Memory B cell (primary cell): ENCODE results near the gene DZIP1L.
"Not testable (repeated sequence)": the region's sequence is repeated elsewhere in the genome, so short reads cannot be mapped to it uniquely, and the experiment has no call there.

ENCODE experiments used
- ATAC-seq: fragments of 150-1000 bp; cut with Tn5 transposase; 2 replicates; pipeline ENCODE4 v1.10.0; 2021; ENCODE audit warnings: low read depth, mild to moderate bottlenecking, moderate library complexity
- DNase-seq, 2 donors: peaks; one replicate each; pipeline ENCODE4 v3.0.0; 2022; ENCODE audit warnings: low spot score in 2 of 2
- H3K27ac Mint-ChIP-seq: one replicate; pipeline ENCODE4 v1.8.0; 2022; ENCODE audit warnings: mild to moderate bottlenecking, moderate library complexity, mixed read lengths
- H3K27me3 Mint-ChIP-seq: one replicate; pipeline ENCODE4 v1.8.0; 2022; ENCODE audit warnings: mixed read lengths
- H3K36me3 Mint-ChIP-seq: one replicate; pipeline ENCODE4 v1.8.0; 2022; ENCODE audit warnings: mild to moderate bottlenecking, mixed read lengths
- H3K4me1 Mint-ChIP-seq: one replicate; pipeline ENCODE4 v1.8.0; 2022; ENCODE audit warnings: mixed read lengths
- H3K4me3 Mint-ChIP-seq: one replicate; pipeline ENCODE4 v1.8.0; 2022; ENCODE audit warnings: mild to moderate bottlenecking, moderate library complexity, mixed read lengths
- H3K9me3 Mint-ChIP-seq: one replicate; pipeline ENCODE4 v1.8.0; 2022; ENCODE audit warnings: mixed read lengths

DZIP1L gene

GRCh38 chr3:138093721-138094120 lies 21.7 kb downstream of the DZIP1L start:
- H3K27me3 Mint-ChIP-seq: peaks cover 8% of the 10 kb centered on the region
- H3K4me3 Mint-ChIP-seq: no peak overlapping the region
- no peaks in the 10 kb centered on the region for H3K36me3 Mint-ChIP-seq
- DNase-seq (no peak), ATAC-seq (no peak)
- no peaks in the 10 kb centered on the region for H3K9me3 Mint-ChIP-seq
- H3K4me1 Mint-ChIP-seq: no peaks in the 10 kb centered on the region
- no peak overlapping the region for H3K27ac Mint-ChIP-seq

- Mint-ChIP-seq H3K36me3 (no peaks in the 10 kb centered on the region), H3K27me3 (peaks cover 8% of the 10 kb centered on the region), H3K27ac (no peak overlapping the region), H3K4me3 (no peak overlapping the region), H3K4me1 (no peaks in the 10 kb centered on the region), H3K9me3 (no peaks in the 10 kb centered on the region)
- DNase-seq (no peak), ATAC-seq (no peak)
Measured at GRCh38 chr3:138092023-138092422, 23.4 kb downstream of the DZIP1L start.

GRCh38 chr3:138089091-138089490 lies 26.3 kb downstream of the DZIP1L start:
- Mint-ChIP-seq H3K9me3 (no peaks in the 10 kb centered on the region), H3K36me3 (no peaks in the 10 kb centered on the region), H3K4me1 (no peaks in the 10 kb centered on the region), H3K27me3 (peaks cover 5% of the 10 kb centered on the region), H3K4me3 (no peak overlapping the region), H3K27ac (no peak overlapping the region)
- ATAC-seq (no peak), DNase-seq (no peak)

- H3K4me1 Mint-ChIP-seq, H3K27me3 Mint-ChIP-seq: not testable (repeated sequence)
Measured at GRCh38 chr3:138085745-138086144, 29.7 kb downstream of the DZIP1L start.

GRCh38 chr3:138084196-138084595 lies 31.2 kb downstream of the DZIP1L start:
- no peaks in the 10 kb centered on the region for H3K36me3 Mint-ChIP-seq
- no peaks in the 10 kb centered on the region for H3K4me1 Mint-ChIP-seq
- no peak overlapping the region for H3K27ac Mint-ChIP-seq
- no peak for DNase-seq
- H3K4me3 Mint-ChIP-seq: no peak overlapping the region
- ATAC-seq: no peak
- peaks cover 4% of the 10 kb centered on the region for H3K27me3 Mint-ChIP-seq
- no peaks in the 10 kb centered on the region for H3K9me3 Mint-ChIP-seq

More at GRCh38 chr3:138085745-138086144, 29.7 kb downstream of the DZIP1L start:
- H3K36me3 Mint-ChIP-seq, H3K27ac Mint-ChIP-seq, H3K4me3 Mint-ChIP-seq, DNase-seq, ATAC-seq, H3K9me3 Mint-ChIP-seq: not testable (repeated sequence)

- ATAC-seq (no peak), DNase-seq (no peak)
- no peak overlapping the region for H3K27ac Mint-ChIP-seq
- no peaks in the 10 kb centered on the region for H3K36me3 Mint-ChIP-seq
- no peaks in the 10 kb centered on the region for H3K4me1 Mint-ChIP-seq
- no peaks in the 10 kb centered on the region for H3K9me3 Mint-ChIP-seq
- no peak overlapping the region for H3K4me3 Mint-ChIP-seq
- H3K27me3 Mint-ChIP-seq: peaks cover 4% of the 10 kb centered on the region
Measured at GRCh38 chr3:138082992-138083386, 32.4 kb downstream of the DZIP1L start.

GRCh38 chr3:138082085-138082991 lies 33.1 kb downstream of the DZIP1L start:
- Mint-ChIP-seq H3K27me3 (peaks cover 4% of the 10 kb centered on the region), H3K4me3 (no peak overlapping the region), H3K36me3 (no peaks in the 10 kb centered on the region), H3K4me1 (no peaks in the 10 kb centered on the region), H3K9me3 (no peaks in the 10 kb centered on the region), H3K27ac (no peak overlapping the region)
- DNase-seq: no peak
- ATAC-seq: no peak

- Mint-ChIP-seq H3K4me1 (no peaks in the 10 kb centered on the region), H3K27me3 (peaks cover 4% of the 10 kb centered on the region), H3K36me3 (no peaks in the 10 kb centered on the region), H3K4me3 (no peak overlapping the region), H3K9me3 (no peaks in the 10 kb centered on the region), H3K27ac (no peak overlapping the region)
- no peak for ATAC-seq
- DNase-seq: no peak
Measured at GRCh38 chr3:138081371-138082084, 33.9 kb downstream of the DZIP1L start.

- H3K4me3 Mint-ChIP-seq: no peak overlapping the region
- H3K4me1 Mint-ChIP-seq: no peaks in the 10 kb centered on the region
- ATAC-seq (no peak), DNase-seq (no peak)
- no peaks in the 10 kb centered on the region for H3K9me3 Mint-ChIP-seq
- no peak overlapping the region for H3K27ac Mint-ChIP-seq
- peaks cover 4% of the 10 kb centered on the region for H3K27me3 Mint-ChIP-seq
- H3K36me3 Mint-ChIP-seq: no peaks in the 10 kb centered on the region
Measured at GRCh38 chr3:138079901-138080300, 35.5 kb downstream of the DZIP1L start.

GRCh38 chr3:138078901-138079344 lies 36.5 kb downstream of the DZIP1L start:
- Mint-ChIP-seq H3K36me3 (no peaks in the 10 kb centered on the region), H3K27me3 (peaks cover 5% of the 10 kb centered on the region), H3K27ac (no peak overlapping the region), H3K4me3 (no peak overlapping the region), H3K9me3 (peaks cover 2% of the 10 kb centered on the region), H3K4me1 (no peaks in the 10 kb centered on the region)
- no peak for ATAC-seq
- DNase-seq: no peak

GRCh38 chr3:138078096-138078495 lies 37.3 kb downstream of the DZIP1L start:
- ATAC-seq (no peak), DNase-seq (no peak)
- no peaks in the 10 kb centered on the region for H3K36me3 Mint-ChIP-seq
- no peaks in the 10 kb centered on the region for H3K4me1 Mint-ChIP-seq
- peaks cover 9% of the 10 kb centered on the region for H3K9me3 Mint-ChIP-seq
- H3K27me3 Mint-ChIP-seq: peaks cover 4% of the 10 kb centered on the region
- no peak overlapping the region for H3K27ac Mint-ChIP-seq
- no peak overlapping the region for H3K4me3 Mint-ChIP-seq

- peaks cover 10% of the 10 kb centered on the region for H3K9me3 Mint-ChIP-seq
- H3K4me3 Mint-ChIP-seq: no peak overlapping the region
- H3K4me1 Mint-ChIP-seq: peaks cover 2% of the 10 kb centered on the region
- H3K27me3 Mint-ChIP-seq: peaks cover 14% of the 10 kb centered on the region
- DNase-seq (no peak), ATAC-seq (no peak)
- H3K27ac Mint-ChIP-seq: no peak overlapping the region
- H3K36me3 Mint-ChIP-seq: no peaks in the 10 kb centered on the region
Measured at GRCh38 chr3:138072796-138073195, 42.6 kb downstream of the DZIP1L start.

GRCh38 chr3:138070006-138070405 lies 45.4 kb downstream of the DZIP1L start:
- H3K4me3 Mint-ChIP-seq: no peak overlapping the region
- H3K27ac Mint-ChIP-seq: no peak overlapping the region
- H3K9me3 Mint-ChIP-seq: peaks cover 10% of the 10 kb centered on the region
- peaks cover 17% of the 10 kb centered on the region for H3K27me3 Mint-ChIP-seq
- no peaks in the 10 kb centered on the region for H3K36me3 Mint-ChIP-seq
- no peak for DNase-seq
- H3K4me1 Mint-ChIP-seq: peaks cover 2% of the 10 kb centered on the region
- ATAC-seq: no peak

- no peak overlapping the region for H3K27ac Mint-ChIP-seq
- peaks cover 15% of the 10 kb centered on the region for H3K27me3 Mint-ChIP-seq
- ATAC-seq (peak; percentile 81), DNase-seq (peak; percentile 53 to 65)
- H3K36me3 Mint-ChIP-seq: no peaks in the 10 kb centered on the region
- no peak overlapping the region for H3K4me3 Mint-ChIP-seq
- H3K4me1 Mint-ChIP-seq: peaks cover 2% of the 10 kb centered on the region
- peaks cover 6% of the 10 kb centered on the region for H3K9me3 Mint-ChIP-seq
Measured at GRCh38 chr3:138068579-138069174, 46.7 kb downstream of the DZIP1L start.
